ENCODE results near the gene CCDC88C. TPM values are rescaled to one million over a fixed set of nuclear protein-coding genes. Genes with fewer than 3 reads are reported as not detected.

Gene CCDC88C
- polyA plus RNA-seq, 1 donor (not counting 4 experiments of a cell fraction or from before 2014, with no cell fraction given) = 2.4 TPM

DNA sequence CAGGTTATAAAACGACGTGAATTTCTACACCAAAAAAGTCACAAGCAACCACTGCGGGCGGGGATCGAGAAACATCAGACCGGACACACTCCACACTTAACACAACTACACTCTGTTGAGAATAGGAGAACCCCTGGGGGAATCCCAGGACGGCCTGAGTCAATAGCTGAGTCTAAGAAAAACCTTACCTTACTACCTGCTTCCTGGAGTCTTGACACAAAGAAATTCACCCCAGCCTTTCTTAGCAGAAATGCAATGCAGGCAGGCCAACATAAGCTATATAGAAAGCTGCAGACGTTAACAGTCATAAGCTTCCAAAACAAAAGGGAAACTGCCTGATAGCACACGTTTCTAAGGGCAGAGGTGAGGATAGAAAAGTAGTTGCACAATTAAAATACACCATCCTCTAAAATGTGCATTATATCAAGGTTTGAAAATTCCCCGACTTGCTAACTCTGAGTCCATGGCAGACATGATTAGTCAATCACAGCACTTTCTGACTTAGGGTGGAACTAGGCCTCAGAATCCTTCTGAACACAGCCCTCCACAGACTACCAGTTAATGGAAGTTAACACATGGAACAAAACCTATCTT is 68.0 kb downstream of the CCDC88C start:
- no peak overlapping the region for H3K27ac ChIP-seq (ENCODE audit: control insufficient read depth, insufficient read depth, low read length)
- H3K9me1 ChIP-seq (ENCODE audit: control insufficient read depth, extremely low read depth, insufficient read depth, low read length) = no peaks in the 10 kb centered on the region
- no peaks in the 10 kb centered on the region for H3K36me3 ChIP-seq (ENCODE audit: control insufficient read depth in 2 of 2, extremely low read depth in 1 of 2, insufficient read depth in 2 of 2, low read length in 2 of 2)
- FAIRE-seq = no peak
- no peak overlapping the region for H3K4me3 ChIP-seq (ENCODE audit: control insufficient read depth in 2 of 3, extremely low read depth in 1 of 3, insufficient read depth in 2 of 3, low read depth in 1 of 3, low read length in 3 of 3)
- no peak for DNase-seq (ENCODE audit: low read depth, low spot score)
- H3K27me3 ChIP-seq (ENCODE audit: control insufficient read depth, extremely low read depth, insufficient read depth, low read length) = no peaks in the 10 kb centered on the region
- H3K4me2 ChIP-seq (ENCODE audit: control insufficient read depth, extremely low read depth, insufficient read depth, low read depth, low read length) = no peak overlapping the region
- H2AFZ ChIP-seq (ENCODE audit: control insufficient read depth, low read length) = no peak overlapping the region
- H3K9ac ChIP-seq (ENCODE audit: control insufficient read depth, extremely low read depth, insufficient read depth, low read length) = no peak overlapping the region
- dilution Hi-C loops (cut with MboI; ENCODE audit: extremely low pct_ligation_motif_present, low sequenced_read_pairs) = no loop called here
- no peaks in the 10 kb centered on the region for H3K79me2 ChIP-seq (ENCODE audit: control insufficient read depth, insufficient read depth, low read length)
- TF ChIP-seq EZH2 (IDR thresholded peaks at IDR 0.05; ENCODE audit: low read length) = no peak
- TF ChIP-seq, protein P1, sequence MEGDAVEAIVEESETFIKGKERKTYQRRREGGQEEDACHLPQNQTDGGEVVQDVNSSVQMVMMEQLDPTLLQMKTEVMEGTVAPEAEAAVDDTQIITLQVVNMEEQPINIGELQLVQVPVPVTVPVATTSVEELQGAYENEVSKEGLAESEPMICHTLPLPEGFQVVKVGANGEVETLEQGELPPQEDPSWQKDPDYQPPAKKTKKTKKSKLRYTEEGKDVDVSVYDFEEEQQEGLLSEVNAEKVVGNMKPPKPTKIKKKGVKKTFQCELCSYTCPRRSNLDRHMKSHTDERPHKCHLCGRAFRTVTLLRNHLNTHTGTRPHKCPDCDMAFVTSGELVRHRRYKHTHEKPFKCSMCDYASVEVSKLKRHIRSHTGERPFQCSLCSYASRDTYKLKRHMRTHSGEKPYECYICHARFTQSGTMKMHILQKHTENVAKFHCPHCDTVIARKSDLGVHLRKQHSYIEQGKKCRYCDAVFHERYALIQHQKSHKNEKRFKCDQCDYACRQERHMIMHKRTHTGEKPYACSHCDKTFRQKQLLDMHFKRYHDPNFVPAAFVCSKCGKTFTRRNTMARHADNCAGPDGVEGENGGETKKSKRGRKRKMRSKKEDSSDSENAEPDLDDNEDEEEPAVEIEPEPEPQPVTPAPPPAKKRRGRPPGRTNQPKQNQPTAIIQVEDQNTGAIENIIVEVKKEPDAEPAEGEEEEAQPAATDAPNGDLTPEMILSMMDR (optimal IDR thresholded peaks at IDR 0.05 in 1 of 3, IDR thresholded peaks at IDR 0.05 in 1 of 3, conservative IDR thresholded peaks at IDR 0.05 in 1 of 3; ENCODE audit: extremely low read depth in 1 of 3, insufficient read depth in 2 of 3, low read length in 3 of 3) = no peak
- no peaks in the 10 kb centered on the region for H3K9me3 ChIP-seq (ENCODE audit: control insufficient read depth, low read depth, low read length)
- no peaks in the 10 kb centered on the region for H4K20me1 ChIP-seq (ENCODE audit: control insufficient read depth, extremely low read depth, insufficient read depth, low read length)
- H3K4me1 ChIP-seq (ENCODE audit: control insufficient read depth, extremely low read depth, insufficient read depth, low read length) = peaks cover 6% of the 10 kb centered on the region

- dilution Hi-C loops (cut with MboI; ENCODE audit: extremely low pct_ligation_motif_present, low sequenced_read_pairs) = no loop called here
- H3K27ac ChIP-seq (ENCODE audit: control insufficient read depth, insufficient read depth, low read length) = no peak overlapping the region
- no peak for DNase-seq (ENCODE audit: low read depth, low spot score)
Measured at GRCh38 chr14:91348845-91349465, 68.7 kb downstream of the CCDC88C start.

More at GRCh38 chr14:91348845-91349465, 68.7 kb downstream of the CCDC88C start:
- H3K36me3 ChIP-seq (ENCODE audit: control insufficient read depth in 2 of 2, extremely low read depth in 1 of 2, insufficient read depth in 2 of 2, low read length in 2 of 2) = no peaks in the 10 kb centered on the region
- TF ChIP-seq, protein P1 (optimal IDR thresholded peaks at IDR 0.05 in 1 of 3, IDR thresholded peaks at IDR 0.05 in 1 of 3, conservative IDR thresholded peaks at IDR 0.05 in 1 of 3; ENCODE audit: extremely low read depth in 1 of 3, insufficient read depth in 2 of 3, low read length in 3 of 3) = no peak
- no peak for TF ChIP-seq EZH2 (IDR thresholded peaks at IDR 0.05; ENCODE audit: low read length)
- H2AFZ ChIP-seq (ENCODE audit: control insufficient read depth, low read length) = no peak overlapping the region
- no peak overlapping the region for H3K4me3 ChIP-seq (ENCODE audit: control insufficient read depth in 2 of 3, extremely low read depth in 1 of 3, insufficient read depth in 2 of 3, low read depth in 1 of 3, low read length in 3 of 3)
- H3K79me2 ChIP-seq (ENCODE audit: control insufficient read depth, insufficient read depth, low read length) = no peaks in the 10 kb centered on the region
- no peaks in the 10 kb centered on the region for H3K27me3 ChIP-seq (ENCODE audit: control insufficient read depth, extremely low read depth, insufficient read depth, low read length)
- no peak for FAIRE-seq
- no peaks in the 10 kb centered on the region for H4K20me1 ChIP-seq (ENCODE audit: control insufficient read depth, extremely low read depth, insufficient read depth, low read length)
- peaks cover 2% of the 10 kb centered on the region for H3K4me1 ChIP-seq (ENCODE audit: control insufficient read depth, extremely low read depth, insufficient read depth, low read length)
- H3K9me3 ChIP-seq (ENCODE audit: control insufficient read depth, low read depth, low read length) = no peaks in the 10 kb centered on the region
- H3K9ac ChIP-seq (ENCODE audit: control insufficient read depth, extremely low read depth, insufficient read depth, low read length) = no peak overlapping the region
- no peaks in the 10 kb centered on the region for H3K9me1 ChIP-seq (ENCODE audit: control insufficient read depth, extremely low read depth, insufficient read depth, low read length)
- H3K4me2 ChIP-seq (ENCODE audit: control insufficient read depth, extremely low read depth, insufficient read depth, low read depth, low read length) = no peak overlapping the region

Measured in keratinocyte (primary cell).